Smooth muscle cell (in vitro differentiated cells): ENCODE data around the gene GAL3ST2. TPM values are rescaled to one million over a fixed set of nuclear protein-coding genes. Genes with fewer than 3 reads are reported as not detected.

Source experiments
- DNase-seq: peaks from one replicate; lab custom pipeline; 2025; ENCODE audit not compliant: unreplicated experiment; lab: John Stamatoyannopoulos, UW
- H2AFZ ChIP-seq: fragments of 200-600 bp; sonication (generic); 2 replicates; pipeline ENCODE4 v1.6.0; 2016; ENCODE audit warnings: antibody characterized with exemption, low read depth, mild to moderate bottlenecking
- H3F3A ChIP-seq: fragments of 200-600 bp; sonication (generic); 2 replicates; pipeline ENCODE4 v1.6.0; 2017; ENCODE audit warnings: antibody characterized with exemption, low read depth
- H3K27ac ChIP-seq: fragments of 200-600 bp; sonication (generic); 2 replicates; pipeline ENCODE4 v1.5.1; 2016; ENCODE audit warnings: low read depth, mild to moderate bottlenecking
- H3K27me3 ChIP-seq: fragments of 200-600 bp; sonication (generic); 2 replicates; pipeline ENCODE4 v1.6.1; 2016; ENCODE audit warnings: low read depth, mild to moderate bottlenecking
- H3K36me3 ChIP-seq: fragments of 200-600 bp; sonication (generic); 2 replicates; pipeline ENCODE4 v1.5.1; 2016; ENCODE audit warnings: low read depth
- H3K4me1 ChIP-seq: fragments of 200-600 bp; sonication (generic); 2 replicates; pipeline ENCODE4 v1.5.1; 2016; ENCODE audit warnings: low read depth
- H3K4me2 ChIP-seq: fragments of 200-600 bp; sonication (generic); 2 replicates; pipeline ENCODE4 v1.6.0; 2016; ENCODE audit warnings: mild to moderate bottlenecking
- H3K4me3 ChIP-seq: fragments of 200-600 bp; sonication (generic); 2 replicates; pipeline ENCODE4 v1.5.1; 2016; ENCODE audit warnings: mild to moderate bottlenecking
- H3K79me2 ChIP-seq: fragments of 200-600 bp; sonication (generic); 2 replicates; pipeline ENCODE4 v1.6.0; 2016; ENCODE audit warnings: low read depth, mild to moderate bottlenecking
- H3K9ac ChIP-seq: fragments of 200-600 bp; sonication (generic); 2 replicates; pipeline ENCODE4 v1.6.0; 2016; ENCODE audit warnings: low read depth
- H3K9me3 ChIP-seq: fragments of 200-600 bp; sonication (generic); replicated peaks from 2 replicates; pipeline ENCODE4 v1.5.1; 2016; ENCODE audit warnings: low read depth
- H4K20me1 ChIP-seq: fragments of 200-600 bp; sonication (generic); 2 replicates; pipeline ENCODE4 v1.6.0; 2016; ENCODE audit warnings: low read depth
- WGBS: methylation state at CpG from one replicate; pipeline ENCODE4 v1.1.7; 2016; ENCODE audit warnings: low lambda C conversion rate; 5-methylcytosine and 5-hydroxymethylcytosine counted together
- polyA plus RNA-seq: library from polyadenylated mRNA; unstranded; fragments of >200 nt; fragmentation: Nextera tagmentation; extraction: Ambion mirVana; gene quantifications from 2 replicates; pipeline ENCODE4 v1.2.1, GENCODE V29; 2016
- total RNA-seq: library from RNA; depleted of rRNA; stranded (reverse); fragments of >200 nt; gene quantifications from 2 replicates; pipeline ENCODE4 v1.2.3, GENCODE V29; 2014
- TF ChIP-seq, protein P1 (sequence below): fragments of 200-600 bp; sonication (generic); IDR thresholded peaks from 2 replicates; pipeline ENCODE4 v1.5.1; 2017; ENCODE audit warnings: borderline replicate concordance, mild to moderate bottlenecking, antibody characterized with exemption; ENCODE audit not compliant: insufficient read depth, poor library complexity, severe bottlenecking

Gene GAL3ST2
- total and polyA plus RNA-seq, 2 experiments from 2014 or later, result 0.34 TPM; not detected in 1

DNA sequence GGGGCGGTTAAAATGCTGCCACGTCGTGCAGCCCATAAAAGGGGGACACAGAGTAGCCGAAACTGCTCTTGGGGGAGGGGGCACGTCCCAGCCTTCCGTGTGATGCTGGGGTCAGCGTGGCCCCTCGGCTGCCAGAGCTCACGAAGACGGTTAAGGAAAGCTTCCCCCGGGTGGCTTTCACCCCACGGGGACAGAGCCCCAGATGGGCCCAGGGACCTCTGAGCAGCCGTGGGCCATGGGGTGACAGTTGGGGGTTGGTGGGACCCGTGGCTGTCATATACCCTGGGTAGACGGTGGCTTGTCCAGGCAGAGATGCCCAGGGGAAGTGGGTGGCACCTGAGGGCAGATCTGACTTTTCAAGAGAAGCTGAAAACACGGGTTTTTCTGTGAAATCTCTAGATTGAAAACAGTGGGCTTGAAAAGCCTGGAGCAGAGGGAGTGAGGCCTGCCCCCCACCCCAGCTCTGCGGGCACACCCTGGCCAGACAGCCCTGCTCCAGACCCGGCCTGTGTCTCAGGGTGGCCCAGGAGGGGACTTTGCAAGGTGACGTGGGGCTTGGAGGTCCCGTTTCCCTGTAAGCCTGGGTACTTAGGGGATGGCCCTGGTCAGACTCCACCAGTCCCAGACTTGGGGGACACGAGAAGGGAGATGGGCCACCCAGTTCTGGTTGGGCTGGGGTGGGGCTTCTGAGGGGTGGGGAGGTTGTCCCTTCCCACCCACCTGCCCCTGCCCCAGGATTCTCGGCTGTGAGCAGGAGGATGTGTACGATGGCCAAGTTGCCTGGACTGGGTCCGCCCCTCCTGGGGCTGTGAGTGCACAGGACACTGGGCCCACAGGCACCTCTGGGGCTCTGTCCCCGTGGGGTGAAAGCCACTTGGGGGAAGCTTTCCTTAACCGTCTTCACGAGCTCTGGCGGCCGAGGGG, 33.0 kb downstream of the GAL3ST2 start:
- Histone ChIP-seq H3K9me3 (no peaks in the 10 kb centered on the region), H3K4me3 (no peak overlapping the region), H3F3A (no peaks in the 10 kb centered on the region), H3K9ac (no peak overlapping the region), H4K20me1 (no peaks in the 10 kb centered on the region), H3K79me2 (no peaks in the 10 kb centered on the region), H2AFZ (no peak overlapping the region), H3K4me1 (peaks cover 6% of the 10 kb centered on the region), H3K4me2 (no peak overlapping the region), H3K36me3 (no peaks in the 10 kb centered on the region), H3K27ac (no peak overlapping the region), H3K27me3 (no peaks in the 10 kb centered on the region)
- WGBS, result 91% methylated on average over 29 of the region's 29 CpGs
- no peak for DNase-seq
- TF ChIP-seq, protein P1, sequence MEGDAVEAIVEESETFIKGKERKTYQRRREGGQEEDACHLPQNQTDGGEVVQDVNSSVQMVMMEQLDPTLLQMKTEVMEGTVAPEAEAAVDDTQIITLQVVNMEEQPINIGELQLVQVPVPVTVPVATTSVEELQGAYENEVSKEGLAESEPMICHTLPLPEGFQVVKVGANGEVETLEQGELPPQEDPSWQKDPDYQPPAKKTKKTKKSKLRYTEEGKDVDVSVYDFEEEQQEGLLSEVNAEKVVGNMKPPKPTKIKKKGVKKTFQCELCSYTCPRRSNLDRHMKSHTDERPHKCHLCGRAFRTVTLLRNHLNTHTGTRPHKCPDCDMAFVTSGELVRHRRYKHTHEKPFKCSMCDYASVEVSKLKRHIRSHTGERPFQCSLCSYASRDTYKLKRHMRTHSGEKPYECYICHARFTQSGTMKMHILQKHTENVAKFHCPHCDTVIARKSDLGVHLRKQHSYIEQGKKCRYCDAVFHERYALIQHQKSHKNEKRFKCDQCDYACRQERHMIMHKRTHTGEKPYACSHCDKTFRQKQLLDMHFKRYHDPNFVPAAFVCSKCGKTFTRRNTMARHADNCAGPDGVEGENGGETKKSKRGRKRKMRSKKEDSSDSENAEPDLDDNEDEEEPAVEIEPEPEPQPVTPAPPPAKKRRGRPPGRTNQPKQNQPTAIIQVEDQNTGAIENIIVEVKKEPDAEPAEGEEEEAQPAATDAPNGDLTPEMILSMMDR, result no peak

DNA sequence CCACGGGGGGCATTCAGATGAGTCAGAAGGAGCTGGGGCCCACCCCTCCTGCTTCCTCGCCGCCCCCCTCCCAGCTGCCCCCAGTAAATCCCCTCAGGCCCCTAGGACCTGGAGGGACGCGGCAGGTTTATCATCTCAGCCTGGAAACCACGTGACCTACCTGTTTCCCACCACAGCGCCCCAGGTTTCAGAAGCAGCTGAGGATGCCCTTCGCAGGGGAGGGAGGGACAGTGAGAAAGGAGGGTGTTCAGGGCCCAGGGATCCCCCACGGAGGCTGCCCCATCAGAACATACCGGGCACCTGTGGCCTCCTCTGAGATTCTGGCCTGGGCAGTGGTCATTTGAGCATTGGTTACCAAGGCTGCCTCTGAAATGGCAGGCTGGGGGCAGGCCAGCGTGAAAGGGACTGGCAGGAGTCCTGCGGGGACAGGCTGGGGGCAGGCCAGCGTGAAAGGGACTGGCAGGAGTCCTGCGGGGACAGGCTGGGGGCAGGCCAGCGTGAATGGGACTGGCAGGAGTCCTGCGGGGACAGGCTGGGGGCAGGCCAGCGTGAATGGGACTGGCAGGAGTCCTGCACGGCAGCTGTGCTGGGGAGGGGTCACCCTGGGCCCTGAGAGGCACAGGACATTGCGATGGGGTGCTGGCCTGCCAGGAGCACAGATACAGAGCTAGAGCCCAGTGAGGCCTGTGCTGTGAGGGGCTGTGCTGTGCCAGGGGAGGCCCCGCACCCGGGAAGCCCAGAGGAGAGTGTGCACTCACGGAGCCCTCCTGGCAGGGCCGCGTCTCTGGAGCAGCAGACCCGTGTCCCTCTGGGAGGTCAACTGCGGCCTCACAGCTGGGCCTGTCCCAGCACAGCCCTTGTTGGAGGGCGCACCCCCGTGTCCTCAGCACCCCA, 33.9 kb downstream of the GAL3ST2 start:
- 91% methylated on average over 26 of the region's 28 CpGs for WGBS
- DNase-seq, result no peak

GRCh38 chr2:241811201-241811951, 34.8 kb downstream of the GAL3ST2 start:
- H3K4me3 ChIP-seq, result no peak overlapping the region
- TF ChIP-seq, protein P1, result no peak
- DNase-seq, result no peak
- no peak overlapping the region for H3K27ac ChIP-seq
- H3K36me3 ChIP-seq, result no peaks in the 10 kb centered on the region
- H3K9ac ChIP-seq, result no peak overlapping the region
- no peak overlapping the region for H3K4me2 ChIP-seq
- no peaks in the 10 kb centered on the region for H3K9me3 ChIP-seq
- 95% methylated on average over 26 of the region's 27 CpGs for WGBS
- no peak overlapping the region for H2AFZ ChIP-seq
- no peaks in the 10 kb centered on the region for H3K79me2 ChIP-seq
- H3K4me1 ChIP-seq, result peaks cover 3% of the 10 kb centered on the region
- no peaks in the 10 kb centered on the region for H4K20me1 ChIP-seq
- no peaks in the 10 kb centered on the region for H3F3A ChIP-seq
- H3K27me3 ChIP-seq, result no peaks in the 10 kb centered on the region

More for the DNA sequence above, 33.9 kb downstream of the GAL3ST2 start:
- H3K27ac ChIP-seq, result no peak overlapping the region
- no peak overlapping the region for H2AFZ ChIP-seq
- H3K4me1 ChIP-seq, result peaks cover 3% of the 10 kb centered on the region
- no peak overlapping the region for H3K4me3 ChIP-seq
- no peaks in the 10 kb centered on the region for H3K9me3 ChIP-seq
- TF ChIP-seq, protein P1, result no peak
- H3K27me3 ChIP-seq, result no peaks in the 10 kb centered on the region
- no peak overlapping the region for H3K9ac ChIP-seq
- H3K36me3 ChIP-seq, result no peaks in the 10 kb centered on the region
- no peaks in the 10 kb centered on the region for H4K20me1 ChIP-seq
- no peak overlapping the region for H3K4me2 ChIP-seq
- H3F3A ChIP-seq, result no peaks in the 10 kb centered on the region
- no peaks in the 10 kb centered on the region for H3K79me2 ChIP-seq
